OCI-LY1 (cell line): Measurements from ENCODE around the gene IMMP2L.

Experiments
- H2AFZ ChIP-seq: fragments of 200-600 bp; sonication (generic), shearing (Covaris generic); 2 replicates; pipeline ENCODE4 v1.6.0; 2014; ENCODE audit warnings: antibody characterized with exemption, mild to moderate bottlenecking, low read length
- H3F3A ChIP-seq: fragments of 200-600 bp; sonication (generic), shearing (Covaris generic); 2 replicates; pipeline ENCODE4 v1.6.0; 2014; ENCODE audit warnings: mild to moderate bottlenecking, antibody characterized with exemption, low read length, moderate library complexity; ENCODE audit not compliant: insufficient read depth
- H3K27ac ChIP-seq: fragments of 200-600 bp; sonication (generic); 2 replicates; pipeline ENCODE4 v1.5.1; 2014; ENCODE audit warnings: low read length, mixed run types, mild to moderate bottlenecking, low read depth; ENCODE audit not compliant: poor library complexity, severe bottlenecking
- H3K27me3 ChIP-seq: fragments of 200-600 bp; sonication (generic); 2 replicates; pipeline ENCODE4 v1.6.0; 2014; ENCODE audit warnings: antibody characterized with exemption, mild to moderate bottlenecking, low read length, moderate library complexity; ENCODE audit not compliant: insufficient read depth
- H3K36me3 ChIP-seq: fragments of 200-600 bp; sonication (generic); 2 replicates; pipeline ENCODE4 v1.6.1; 2014; ENCODE audit warnings: mild to moderate bottlenecking, antibody characterized with exemption, low read length, moderate library complexity, mixed read lengths; ENCODE audit not compliant: insufficient read depth
- H3K4me1 ChIP-seq: fragments of 200-600 bp; sonication (generic); 2 replicates; pipeline ENCODE4 v1.5.1; 2014; ENCODE audit warnings: mild to moderate bottlenecking, low read length, moderate library complexity; ENCODE audit not compliant: insufficient read depth, severe bottlenecking
- H3K4me2 ChIP-seq: fragments of 200-600 bp; sonication (generic), shearing (Covaris generic); 2 replicates; pipeline ENCODE4 v1.6.1; 2014; ENCODE audit warnings: low read length
- H3K4me3 ChIP-seq: fragments of 200-600 bp; sonication (generic); 2 replicates; pipeline ENCODE4 v1.5.1; 2014; ENCODE audit warnings: low read length, low read depth, mild to moderate bottlenecking, mixed read lengths; ENCODE audit not compliant: poor library complexity, severe bottlenecking
- H3K79me2 ChIP-seq: fragments of 200-600 bp; shearing (Covaris generic); 2 replicates; pipeline ENCODE4 v1.6.1; 2016; ENCODE audit warnings: mixed run types, low read length, mixed read lengths; ENCODE audit not compliant: insufficient read depth
- H3K9ac ChIP-seq: fragments of 200-600 bp; sonication (generic), shearing (Covaris generic); 2 replicates; pipeline ENCODE4 v1.6.1; 2014; ENCODE audit warnings: mild to moderate bottlenecking, low read length, mixed read lengths
- H3K9me2 ChIP-seq: fragments of 200-600 bp; sonication (generic), shearing (Covaris generic); 2 replicates; pipeline ENCODE4 v1.6.1; 2014; ENCODE audit warnings: low read depth, mild to moderate bottlenecking, low read length, mixed read lengths
- H3K9me3 ChIP-seq: fragments of 200-600 bp; shearing (Covaris generic); 2 replicates; pipeline ENCODE4 v1.6.1; 2014; ENCODE audit warnings: low read length, mixed read lengths
- H4K20me1 ChIP-seq: fragments of 200-600 bp; sonication (generic), shearing (Covaris generic); 2 replicates; pipeline ENCODE4 v1.6.0; 2016; ENCODE audit warnings: mild to moderate bottlenecking, low read length; ENCODE audit not compliant: insufficient read depth
- EZH2 ChIP-seq: fragments of 200-600 bp; sonication (generic), shearing (Covaris generic); IDR thresholded peaks from 2 replicates; pipeline ENCODE4 v1.8.0; 2017; ENCODE audit warnings: borderline replicate concordance, mixed run types, mild to moderate bottlenecking, antibody characterized with exemption, low read length, moderate library complexity, mixed read lengths
- TF ChIP-seq, protein P1 (sequence below): fragments of 200-600 bp; sonication (generic), shearing (Covaris generic); IDR thresholded peaks from 2 replicates; pipeline ENCODE4 v1.5.1; 2017; ENCODE audit warnings: mild to moderate bottlenecking, antibody characterized with exemption, low read length, moderate library complexity, mixed read lengths

IMMP2L gene

DNA sequence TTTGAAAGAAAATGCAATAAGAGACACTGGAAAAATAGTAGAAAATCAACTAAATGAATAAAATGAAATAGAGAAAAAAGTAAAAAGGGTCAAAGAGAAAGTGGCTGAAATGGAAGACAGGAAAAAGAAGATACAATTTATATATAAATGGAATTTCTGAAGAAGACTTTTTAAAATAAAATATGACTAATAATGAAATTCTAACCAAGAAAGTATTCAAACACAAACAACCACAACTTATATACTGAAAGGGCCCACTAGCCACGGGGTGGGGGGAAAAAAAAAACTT, 232.1 kb downstream of the IMMP2L start:
- Histone ChIP-seq H3K4me1 (no peaks in the 10 kb centered on the region), H3F3A (no peaks in the 10 kb centered on the region), H2AFZ (no peak overlapping the region), H3K36me3 (no peaks in the 10 kb centered on the region), H3K4me3 (no peak overlapping the region), H3K79me2 (no peaks in the 10 kb centered on the region), H3K27me3 (no peaks in the 10 kb centered on the region), H3K4me2 (no peak overlapping the region), H3K9me2 (no peaks in the 10 kb centered on the region), H3K9ac (no peak overlapping the region), H3K9me3 (no peaks in the 10 kb centered on the region), H3K27ac (no peak overlapping the region), H4K20me1 (no peaks in the 10 kb centered on the region)
- no peak for TF ChIP-seq EZH2
- TF ChIP-seq, protein P1, sequence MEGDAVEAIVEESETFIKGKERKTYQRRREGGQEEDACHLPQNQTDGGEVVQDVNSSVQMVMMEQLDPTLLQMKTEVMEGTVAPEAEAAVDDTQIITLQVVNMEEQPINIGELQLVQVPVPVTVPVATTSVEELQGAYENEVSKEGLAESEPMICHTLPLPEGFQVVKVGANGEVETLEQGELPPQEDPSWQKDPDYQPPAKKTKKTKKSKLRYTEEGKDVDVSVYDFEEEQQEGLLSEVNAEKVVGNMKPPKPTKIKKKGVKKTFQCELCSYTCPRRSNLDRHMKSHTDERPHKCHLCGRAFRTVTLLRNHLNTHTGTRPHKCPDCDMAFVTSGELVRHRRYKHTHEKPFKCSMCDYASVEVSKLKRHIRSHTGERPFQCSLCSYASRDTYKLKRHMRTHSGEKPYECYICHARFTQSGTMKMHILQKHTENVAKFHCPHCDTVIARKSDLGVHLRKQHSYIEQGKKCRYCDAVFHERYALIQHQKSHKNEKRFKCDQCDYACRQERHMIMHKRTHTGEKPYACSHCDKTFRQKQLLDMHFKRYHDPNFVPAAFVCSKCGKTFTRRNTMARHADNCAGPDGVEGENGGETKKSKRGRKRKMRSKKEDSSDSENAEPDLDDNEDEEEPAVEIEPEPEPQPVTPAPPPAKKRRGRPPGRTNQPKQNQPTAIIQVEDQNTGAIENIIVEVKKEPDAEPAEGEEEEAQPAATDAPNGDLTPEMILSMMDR: no peak

DNA sequence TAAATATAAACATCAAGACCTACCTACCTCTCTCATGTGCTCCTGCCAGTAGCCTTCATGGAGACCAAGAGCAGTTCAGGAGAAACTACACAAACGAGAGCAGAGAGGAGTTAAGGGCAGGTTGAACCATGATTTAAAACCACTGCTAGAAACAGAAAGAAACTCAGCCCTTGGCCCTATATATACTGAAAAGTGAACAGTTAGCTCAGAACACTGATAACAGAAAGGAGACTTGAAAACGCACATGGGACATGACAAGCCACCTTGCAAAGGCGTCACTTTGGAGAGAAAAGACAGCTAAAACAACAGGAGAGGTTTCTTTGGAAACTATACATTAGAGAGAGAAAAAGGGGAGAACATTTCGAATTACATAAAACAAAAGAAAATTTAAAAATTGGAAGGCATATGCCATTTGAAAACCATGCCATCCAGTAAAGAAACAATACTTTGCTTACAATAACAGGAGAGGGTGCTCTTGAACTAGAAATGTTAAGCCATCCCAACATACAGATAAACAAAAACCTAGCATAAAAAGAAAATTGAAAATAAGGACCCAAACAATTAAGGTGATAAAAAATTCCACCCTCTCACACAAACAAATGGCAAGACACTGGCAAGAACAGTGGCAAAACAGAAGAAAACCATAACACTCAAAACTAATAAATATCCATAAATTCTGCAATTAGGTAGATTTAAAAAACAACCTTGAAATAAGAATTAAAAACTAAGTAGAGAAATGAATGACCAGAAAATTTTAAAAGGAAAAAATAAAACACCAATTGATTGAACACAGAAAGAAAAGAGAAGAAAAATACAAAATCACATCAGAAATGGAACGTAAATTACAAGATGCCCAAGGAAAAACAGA, 232.7 kb downstream of the IMMP2L start:
- TF ChIP-seq, protein P1: peak; percentile 13; the same call in 1 of the 2 replicates
- TF ChIP-seq EZH2: no peak

DNA sequence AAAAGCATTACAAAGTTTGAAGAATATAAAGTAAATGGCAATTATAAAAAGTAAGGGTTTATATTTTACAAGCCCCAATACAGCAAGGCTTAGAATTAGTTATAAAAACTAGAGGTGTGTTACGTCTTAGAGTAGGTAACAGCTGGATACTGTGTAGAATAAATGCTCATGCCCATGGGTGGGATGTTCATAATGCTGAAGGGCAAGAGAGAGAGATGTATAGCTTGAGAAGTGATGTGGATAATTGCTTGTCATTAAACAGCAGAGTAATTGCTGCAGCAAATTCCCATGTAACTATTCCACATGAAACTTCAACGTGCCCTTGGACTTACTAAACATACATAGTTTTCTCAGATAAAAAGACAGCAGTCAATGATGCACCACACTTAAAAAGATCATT, 233.8 kb downstream of the IMMP2L start:
- no peaks in the 10 kb centered on the region for H4K20me1 ChIP-seq
- no peaks in the 10 kb centered on the region for H3F3A ChIP-seq
- no peak for TF ChIP-seq EZH2
- TF ChIP-seq, protein P1: no peak
- H3K9me2 ChIP-seq: no peaks in the 10 kb centered on the region
- no peak overlapping the region for H3K9ac ChIP-seq
- no peaks in the 10 kb centered on the region for H3K27me3 ChIP-seq
- no peak overlapping the region for H2AFZ ChIP-seq
- H3K4me2 ChIP-seq: no peak overlapping the region
- H3K36me3 ChIP-seq: no peaks in the 10 kb centered on the region
- H3K4me3 ChIP-seq: no peak overlapping the region
- no peaks in the 10 kb centered on the region for H3K79me2 ChIP-seq
- no peaks in the 10 kb centered on the region for H3K4me1 ChIP-seq
- H3K9me3 ChIP-seq: no peaks in the 10 kb centered on the region
- no peak overlapping the region for H3K27ac ChIP-seq

More for the DNA sequence above, 232.7 kb downstream of the IMMP2L start:
- H3K9ac ChIP-seq: no peak overlapping the region
- no peak overlapping the region for H2AFZ ChIP-seq
- no peaks in the 10 kb centered on the region for H3K9me3 ChIP-seq
- H4K20me1 ChIP-seq: no peaks in the 10 kb centered on the region
- no peaks in the 10 kb centered on the region for H3K27me3 ChIP-seq
- H3K9me2 ChIP-seq: no peaks in the 10 kb centered on the region
- H3K27ac ChIP-seq: no peak overlapping the region
- no peak overlapping the region for H3K4me3 ChIP-seq
- no peaks in the 10 kb centered on the region for H3K4me1 ChIP-seq
- no peak overlapping the region for H3K4me2 ChIP-seq
- no peaks in the 10 kb centered on the region for H3F3A ChIP-seq
- no peaks in the 10 kb centered on the region for H3K36me3 ChIP-seq
- no peaks in the 10 kb centered on the region for H3K79me2 ChIP-seq
